Coronary artery (tissue), 2 donors: ENCODE results near the gene MIF4GD.

ENCODE experiments used
- DNase-seq: peaks from one replicate; pipeline ENCODE4 v3.0.0-alpha.2; 2017; ENCODE audit warnings: low spot score
- H3K27ac ChIP-seq, 2 donors: fragments of 200-600 bp; sonication (generic); one replicate each; pipeline ENCODE4 v1.5.1; 2016 to 2019
- H3K4me3 ChIP-seq: fragments of 200-600 bp; sonication (generic); 2 replicates; pipeline ENCODE4 v1.5.1; 2016; ENCODE audit warnings: mild to moderate bottlenecking, moderate library complexity
- CTCF ChIP-seq: fragments of 200-600 bp; sonication (generic); IDR thresholded peaks from one replicate; pipeline ENCODE4 v1.5.1; 2019; ENCODE audit warnings: antibody characterized with exemption

MIF4GD gene

GRCh38 chr17:75271233-75271954, 363 bp upstream of the MIF4GD start:
- peak; percentile 75 for TF ChIP-seq CTCF
- Histone ChIP-seq H3K27ac (peak overlapping the region; percentile 92 to 97), H3K4me3 (peak overlapping the region; percentile 82)
- DNase-seq, result peak; percentile 82

GRCh38 chr17:75270218-75270965, 639 bp downstream of the MIF4GD start:
- peak; percentile 88 for DNase-seq
- Histone ChIP-seq H3K4me3 (peak overlapping the region; percentile 82), H3K27ac (peak overlapping the region; percentile 92 to 97)
- TF ChIP-seq CTCF, result no peak

GRCh38 chr17:75269844-75270217, 1.2 kb downstream of the MIF4GD start:
- peak overlapping the region; percentile 92 to 97 for H3K27ac ChIP-seq
- H3K4me3 ChIP-seq, result peak overlapping the region; percentile 82
- no peak for DNase-seq

GRCh38 chr17:75267411-75268232, 3.4 kb downstream of the MIF4GD start:
- Histone ChIP-seq H3K4me3 (no peak overlapping the region), H3K27ac (no peak overlapping the region)
- no peak for TF ChIP-seq CTCF

More at GRCh38 chr17:75269844-75270217, 1.2 kb downstream of the MIF4GD start:
- TF ChIP-seq CTCF, result no peak

GRCh38 chr17:75267153-75267410, 3.9 kb downstream of the MIF4GD start:
- DNase-seq, result no peak
- TF ChIP-seq CTCF, result no peak
- no peak overlapping the region for H3K4me3 ChIP-seq
- H3K27ac ChIP-seq, result no peak overlapping the region

More at GRCh38 chr17:75267411-75268232, 3.4 kb downstream of the MIF4GD start:
- no peak for DNase-seq

GRCh38 chr17:75266316-75267152, 4.5 kb downstream of the MIF4GD start:
- no peak for DNase-seq
- H3K27ac ChIP-seq, result no peak overlapping the region
- no peak for TF ChIP-seq CTCF

More at GRCh38 chr17:75266316-75267152, 4.5 kb downstream of the MIF4GD start:
- H3K4me3 ChIP-seq, result no peak overlapping the region
